Loucy (cell line): Measurements from ENCODE around the gene DPYSL3.

ENCODE experiments used
- H2AFZ ChIP-seq: fragments of 200-600 bp; sonication (generic); 2 replicates; pipeline ENCODE4 v1.6.0; 2016; ENCODE audit warnings: antibody characterized with exemption, mild to moderate bottlenecking, low read length, moderate library complexity
- H3F3A ChIP-seq: fragments of 200-600 bp; 2 replicates; pipeline ENCODE4 v1.6.0; 2016; ENCODE audit warnings: antibody characterized with exemption, low read depth, mild to moderate bottlenecking
- H3K27me3 ChIP-seq: fragments of 200-600 bp; sonication (generic); 2 replicates; pipeline ENCODE4 v1.6.1; 2014; ENCODE audit warnings: low read length, mild to moderate bottlenecking; ENCODE audit not compliant: insufficient read depth, poor library complexity, severe bottlenecking
- H3K36me3 ChIP-seq: fragments of 200-600 bp; sonication (generic); 2 replicates; pipeline ENCODE4 v1.6.1; 2016; ENCODE audit warnings: low read length; ENCODE audit not compliant: insufficient read depth
- H3K4me1 ChIP-seq: fragments of 200-600 bp; sonication (generic); 2 replicates; pipeline ENCODE4 v1.5.1; 2014; ENCODE audit warnings: low read length, mild to moderate bottlenecking; ENCODE audit not compliant: insufficient read depth, poor library complexity, severe bottlenecking
- H3K4me2 ChIP-seq: fragments of 200-600 bp; sonication (generic); 2 replicates; pipeline ENCODE4 v1.6.0; 2014; ENCODE audit warnings: antibody characterized with exemption, low read length, low read depth, mild to moderate bottlenecking; ENCODE audit not compliant: poor library complexity, severe bottlenecking
- H3K4me3 ChIP-seq: fragments of 200-600 bp; sonication (generic); 2 replicates; pipeline ENCODE4 v1.5.1; 2014; ENCODE audit warnings: low read length, mild to moderate bottlenecking, mixed read lengths; ENCODE audit not compliant: poor library complexity, severe bottlenecking
- H3K79me2 ChIP-seq: fragments of 200-600 bp; sonication (generic); 2 replicates; pipeline ENCODE4 v1.6.1; 2014; ENCODE audit warnings: low read length; ENCODE audit not compliant: insufficient read depth
- H3K9ac ChIP-seq: fragments of 200-600 bp; sonication (generic); 2 replicates; pipeline ENCODE4 v1.6.0; 2014; ENCODE audit warnings: mild to moderate bottlenecking, low read depth, low read length, moderate library complexity; ENCODE audit not compliant: poor library complexity, severe bottlenecking
- H3K9me2 ChIP-seq: fragments of 200-600 bp; sonication (generic); replicated peaks from 2 replicates; pipeline ENCODE4 v1.6.1; 2016; ENCODE audit warnings: low read depth, low read length, mixed read lengths
- H3K9me3 ChIP-seq: fragments of 200-600 bp; sonication (generic); 2 replicates; pipeline ENCODE4 v1.6.1; 2014; ENCODE audit warnings: mild to moderate bottlenecking, antibody characterized with exemption, low read length, low read depth; ENCODE audit not compliant: insufficient read depth
- H4K20me1 ChIP-seq: fragments of 200-600 bp; sonication (generic); 2 replicates; pipeline ENCODE4 v1.6.0; 2014; ENCODE audit warnings: antibody characterized with exemption, low read length, mild to moderate bottlenecking; ENCODE audit not compliant: insufficient read depth, poor library complexity, severe bottlenecking
- EZH2phosphoT487 ChIP-seq: fragments of 200-600 bp; IDR thresholded peaks from 2 replicates; pipeline ENCODE4 v1.6.1; 2018; ENCODE audit warnings: antibody characterized with exemption, mild to moderate bottlenecking, moderate library complexity, borderline replicate concordance
- TF ChIP-seq, protein P1 (sequence below): fragments of 200-600 bp; sonication (generic); conservative IDR thresholded peaks from 2 replicates; pipeline ENCODE4 v1.5.1; 2014; ENCODE audit warnings: mild to moderate bottlenecking, antibody characterized with exemption, low read length

The DPYSL3 gene

DNA sequence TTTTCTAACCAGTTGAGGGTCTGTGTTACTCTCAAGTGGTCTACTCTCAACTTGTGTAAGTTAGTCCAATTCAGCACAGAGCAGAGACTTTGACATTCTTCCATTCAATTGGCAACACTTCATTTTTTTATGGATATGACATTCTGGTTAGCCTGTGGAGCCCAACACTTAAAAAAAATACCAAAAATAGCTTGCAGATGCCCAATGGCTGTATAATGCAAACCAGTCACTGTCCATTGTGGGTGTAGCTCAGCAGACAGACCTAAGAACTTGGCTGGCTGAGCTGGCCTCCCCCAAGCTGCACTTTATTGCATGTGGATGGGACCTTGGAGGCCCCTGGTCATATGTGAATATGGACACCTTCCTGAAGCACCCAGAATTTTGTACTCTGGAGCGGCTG lies 103.2 kb downstream of the DPYSL3 start:
- H3F3A ChIP-seq = no peaks in the 10 kb centered on the region
- no peak overlapping the region for H3K9ac ChIP-seq
- H3K9me2 ChIP-seq = no peaks in the 10 kb centered on the region
- TF ChIP-seq, protein P1, sequence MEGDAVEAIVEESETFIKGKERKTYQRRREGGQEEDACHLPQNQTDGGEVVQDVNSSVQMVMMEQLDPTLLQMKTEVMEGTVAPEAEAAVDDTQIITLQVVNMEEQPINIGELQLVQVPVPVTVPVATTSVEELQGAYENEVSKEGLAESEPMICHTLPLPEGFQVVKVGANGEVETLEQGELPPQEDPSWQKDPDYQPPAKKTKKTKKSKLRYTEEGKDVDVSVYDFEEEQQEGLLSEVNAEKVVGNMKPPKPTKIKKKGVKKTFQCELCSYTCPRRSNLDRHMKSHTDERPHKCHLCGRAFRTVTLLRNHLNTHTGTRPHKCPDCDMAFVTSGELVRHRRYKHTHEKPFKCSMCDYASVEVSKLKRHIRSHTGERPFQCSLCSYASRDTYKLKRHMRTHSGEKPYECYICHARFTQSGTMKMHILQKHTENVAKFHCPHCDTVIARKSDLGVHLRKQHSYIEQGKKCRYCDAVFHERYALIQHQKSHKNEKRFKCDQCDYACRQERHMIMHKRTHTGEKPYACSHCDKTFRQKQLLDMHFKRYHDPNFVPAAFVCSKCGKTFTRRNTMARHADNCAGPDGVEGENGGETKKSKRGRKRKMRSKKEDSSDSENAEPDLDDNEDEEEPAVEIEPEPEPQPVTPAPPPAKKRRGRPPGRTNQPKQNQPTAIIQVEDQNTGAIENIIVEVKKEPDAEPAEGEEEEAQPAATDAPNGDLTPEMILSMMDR = no peak
- TF ChIP-seq EZH2phosphoT487 = no peak
- H3K9me3 ChIP-seq = no peaks in the 10 kb centered on the region
- H4K20me1 ChIP-seq = no peaks in the 10 kb centered on the region
- H3K4me3 ChIP-seq = no peak overlapping the region
- no peaks in the 10 kb centered on the region for H3K27me3 ChIP-seq
- no peak overlapping the region for H2AFZ ChIP-seq
- H3K4me1 ChIP-seq = no peaks in the 10 kb centered on the region
- H3K4me2 ChIP-seq = no peak overlapping the region
- no peaks in the 10 kb centered on the region for H3K79me2 ChIP-seq
- H3K36me3 ChIP-seq = no peaks in the 10 kb centered on the region

DNA sequence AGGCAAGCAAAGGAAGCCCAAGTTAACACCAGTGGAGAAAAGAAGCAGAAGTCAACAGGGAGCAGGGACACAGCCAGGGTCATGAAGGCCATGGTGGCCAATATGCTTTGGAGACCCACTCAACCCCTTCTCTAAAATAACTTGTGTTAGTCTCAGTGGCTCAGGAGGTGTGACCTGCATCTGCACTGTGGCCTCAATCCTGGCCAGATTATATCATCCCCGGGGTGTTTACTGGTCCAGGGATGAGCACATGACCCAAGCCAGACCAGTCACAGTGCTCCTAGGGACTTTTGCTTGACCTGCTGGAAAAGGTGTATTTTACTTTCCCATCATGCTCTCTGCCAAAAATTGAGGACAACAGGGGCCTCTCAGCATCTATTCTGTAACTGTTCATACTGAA lies 105.2 kb downstream of the DPYSL3 start:
- Histone ChIP-seq H3K9me3 (no peaks in the 10 kb centered on the region), H3K4me1 (no peaks in the 10 kb centered on the region), H3K4me3 (no peak overlapping the region), H3K27me3 (no peaks in the 10 kb centered on the region), H3K9ac (no peak overlapping the region), H2AFZ (no peak overlapping the region), H3F3A (no peaks in the 10 kb centered on the region), H3K4me2 (no peak overlapping the region), H4K20me1 (no peaks in the 10 kb centered on the region), H3K79me2 (no peaks in the 10 kb centered on the region), H3K36me3 (no peaks in the 10 kb centered on the region), H3K9me2 (no peaks in the 10 kb centered on the region)
- TF ChIP-seq, protein P1 = no peak
- no peak for TF ChIP-seq EZH2phosphoT487

DNA sequence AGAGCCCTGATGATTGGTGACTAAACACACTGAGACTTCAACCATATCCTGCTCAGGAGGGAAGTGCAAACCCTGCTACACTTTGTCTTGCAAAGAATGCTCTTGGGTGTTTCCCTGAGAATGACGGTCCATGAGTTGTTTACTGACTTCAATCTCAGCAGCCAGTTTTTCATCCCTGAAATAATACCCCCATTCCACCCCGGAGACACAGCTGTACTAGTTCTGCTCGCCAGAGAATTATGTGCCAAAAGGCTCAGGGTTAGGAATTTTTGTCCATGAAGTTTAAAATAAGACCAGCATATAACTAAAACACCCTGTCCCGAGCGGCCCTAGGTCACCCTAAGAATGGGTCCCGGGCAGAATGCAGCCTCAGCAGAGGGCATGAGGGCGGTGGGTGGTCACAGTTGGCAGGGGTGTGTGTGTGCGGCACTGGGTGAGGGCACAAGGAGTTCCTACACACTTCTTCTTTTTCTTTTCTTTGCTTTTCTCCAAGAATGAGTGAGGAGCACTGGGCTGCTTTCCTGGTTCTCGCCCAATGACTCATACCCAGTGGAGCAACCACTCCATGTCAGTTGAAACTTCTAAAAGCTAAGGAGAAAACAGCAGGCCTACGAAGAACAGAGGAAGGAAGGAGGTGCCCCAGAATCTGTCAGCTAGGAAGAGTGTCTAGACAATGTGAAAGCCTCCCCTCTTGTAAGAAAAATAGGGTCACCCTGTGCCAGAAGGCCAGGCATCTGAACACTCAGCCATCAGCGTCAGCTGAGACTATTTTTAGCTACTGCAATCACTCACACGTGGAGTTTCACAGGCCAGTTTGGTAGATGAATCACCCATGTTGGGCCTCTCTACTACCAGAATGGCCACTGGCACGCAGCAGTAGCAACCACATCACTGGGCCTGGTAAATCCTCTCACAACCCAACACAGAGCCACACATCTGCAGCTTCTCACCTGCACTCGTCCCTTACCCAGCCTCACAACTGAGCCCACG lies 105.9 kb downstream of the DPYSL3 start:
- Histone ChIP-seq H3K4me3 (no peak overlapping the region), H3K36me3 (no peaks in the 10 kb centered on the region), H3K9me2 (no peaks in the 10 kb centered on the region), H3K4me2 (no peak overlapping the region), H3K4me1 (no peaks in the 10 kb centered on the region), H3K79me2 (no peaks in the 10 kb centered on the region), H3K27me3 (no peaks in the 10 kb centered on the region), H2AFZ (no peak overlapping the region), H3F3A (no peaks in the 10 kb centered on the region), H3K9ac (no peak overlapping the region), H3K9me3 (no peaks in the 10 kb centered on the region), H4K20me1 (no peaks in the 10 kb centered on the region)
- no peak for TF ChIP-seq EZH2phosphoT487
- TF ChIP-seq, protein P1 = no peak
